GM19043 (cell line): Measurements from ENCODE around the gene UBQLNL.

ENCODE experiments used
- ATAC-seq: cut with Tn5 transposase; IDR thresholded peaks from one replicate; pipeline ENCODE4 v1.9.1; 2021; ENCODE audit warnings: low read depth; ENCODE audit not compliant: unreplicated experiment

The UBQLNL gene

DNA sequence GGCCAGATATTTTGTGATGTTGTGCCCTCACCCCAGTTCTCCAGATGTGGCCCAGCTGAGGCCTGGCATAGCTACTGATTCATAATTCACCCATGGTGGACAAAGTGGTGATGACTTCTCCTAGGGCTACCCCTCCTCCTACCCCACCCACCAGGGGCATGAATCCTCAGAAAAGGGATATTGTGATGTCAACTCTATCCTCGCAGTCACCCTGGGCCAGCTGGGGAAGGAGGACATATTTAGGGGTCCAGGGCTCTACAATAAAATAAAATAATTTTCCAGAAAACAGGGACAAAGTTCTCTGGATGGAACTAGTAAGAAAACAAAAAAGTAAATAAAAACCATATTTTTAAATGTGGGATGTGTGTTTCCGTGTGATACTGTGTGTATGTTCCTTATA is at the start of gene UBQLNL:
Gene UBQLNL, minus strand, starts transcription at position 101 of the 400 bp plus-strand sequence. CDS start 258 bp downstream, outside the sequence.
- no peak for ATAC-seq

DNA sequence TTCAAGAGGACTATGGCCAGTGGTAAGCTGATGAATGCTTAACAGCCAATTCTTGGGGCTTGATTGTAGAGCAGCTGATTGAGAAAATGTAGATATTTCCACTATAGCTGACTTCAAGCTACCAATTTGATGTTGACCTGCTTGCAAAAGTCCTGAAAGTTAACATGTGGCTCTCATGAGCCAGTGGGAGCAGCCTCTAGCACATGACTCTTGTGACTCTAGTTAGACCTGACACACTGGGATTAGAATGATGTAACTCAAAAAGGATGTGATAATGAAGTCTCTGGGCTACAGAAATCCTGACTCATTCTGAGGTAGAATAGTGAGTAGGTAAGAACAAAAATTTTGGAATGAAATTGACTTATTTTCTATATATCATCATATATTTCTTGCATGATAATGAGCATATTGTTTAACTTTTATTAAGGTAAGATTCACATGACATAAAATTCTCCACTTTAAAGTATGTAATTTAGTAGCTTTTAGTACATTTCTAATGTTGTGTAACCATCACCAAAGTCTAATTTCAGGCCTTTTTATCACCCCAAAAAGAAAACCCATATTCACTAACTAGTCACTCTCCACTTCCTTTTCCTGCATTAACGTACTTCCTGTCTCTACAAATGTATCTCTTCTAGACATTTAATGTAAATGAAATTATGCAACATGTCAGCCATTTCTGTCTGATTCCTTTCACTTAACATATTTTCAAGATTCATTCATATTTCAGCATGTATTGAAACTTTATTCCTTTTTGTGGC is 47.9 kb upstream of the UBQLNL start:
- ATAC-seq, result no peak

DNA sequence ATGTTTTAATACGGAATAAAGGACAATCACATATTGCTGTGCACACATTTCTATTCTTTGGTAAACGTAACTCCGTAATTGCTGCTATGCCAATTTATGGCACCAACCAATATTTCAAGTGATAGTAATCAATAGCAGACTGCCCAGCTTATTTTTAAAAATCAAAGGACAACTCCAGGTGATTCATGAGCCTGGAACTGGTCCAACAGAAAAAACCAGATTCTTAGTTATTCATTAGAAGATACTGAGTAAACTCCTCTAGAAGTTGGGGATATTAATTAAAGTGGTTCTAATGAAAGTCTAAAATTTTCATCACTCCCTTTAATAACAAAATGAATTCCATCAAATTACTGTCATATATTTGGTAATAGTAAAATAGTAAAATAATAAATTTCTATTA is 41.3 kb upstream of the UBQLNL start:
- no peak for ATAC-seq

DNA sequence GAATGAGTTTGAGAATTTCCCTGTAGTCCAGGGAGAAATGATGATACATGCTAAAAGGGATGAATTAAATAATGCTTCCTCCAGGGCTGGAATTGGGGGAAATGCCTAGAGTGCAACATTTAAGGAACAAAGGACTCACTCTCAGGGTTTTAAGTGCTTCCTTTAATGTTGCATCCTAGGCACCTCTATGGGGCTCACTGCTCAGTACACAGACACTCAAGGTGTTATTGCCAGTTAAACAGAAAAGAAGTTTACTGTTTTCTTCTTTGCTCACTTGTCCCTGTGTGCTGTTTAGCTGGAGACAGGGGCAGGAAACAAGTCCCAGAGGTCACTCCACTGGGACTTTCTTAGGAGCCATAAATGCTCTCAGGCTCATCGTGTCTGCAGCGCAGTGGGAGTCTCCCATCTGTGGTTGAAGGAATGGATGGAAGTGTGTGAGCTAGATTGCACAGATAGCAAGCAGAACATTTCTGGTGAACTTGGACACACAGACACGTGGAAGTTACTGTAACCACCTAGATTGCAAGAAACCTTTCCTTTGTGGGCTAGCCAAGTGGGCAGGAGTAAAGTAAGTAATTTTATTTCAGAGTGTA is 40.2 kb upstream of the UBQLNL start:
- no peak for ATAC-seq

GRCh38 chr11:5553343-5553742 is 36.8 kb upstream of the UBQLNL start:
- no peak for ATAC-seq

DNA sequence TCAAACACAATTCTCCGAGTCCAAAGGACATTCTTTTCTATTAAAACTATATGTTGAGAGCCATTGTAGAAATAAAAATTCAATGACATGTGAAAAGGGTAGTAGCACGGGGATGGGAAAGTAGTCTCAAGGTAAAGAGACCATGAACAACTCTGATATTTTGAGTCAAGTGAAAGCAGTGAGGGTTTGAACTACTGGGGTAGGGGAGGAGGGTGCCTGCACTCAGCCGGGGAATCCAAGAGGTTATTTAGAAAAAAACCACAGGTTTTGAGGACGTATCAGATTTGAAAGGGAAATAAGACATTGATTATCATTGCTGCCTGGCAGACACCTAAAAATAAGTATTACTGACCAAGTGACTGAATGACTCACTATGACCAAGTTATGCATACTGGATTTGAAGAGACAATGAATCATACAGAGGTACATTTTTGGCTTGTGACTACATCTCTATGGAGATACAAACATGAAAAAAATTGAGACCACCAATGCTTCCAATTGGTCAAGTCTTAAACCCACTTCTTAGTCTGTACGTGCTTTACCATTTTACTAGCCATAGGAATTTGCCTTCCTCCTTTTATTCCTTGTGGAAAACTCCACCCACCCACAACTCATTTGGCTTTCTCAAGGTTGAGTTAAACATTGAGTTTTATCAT is 34.1 kb upstream of the UBQLNL start:
- no peak for ATAC-seq

DNA sequence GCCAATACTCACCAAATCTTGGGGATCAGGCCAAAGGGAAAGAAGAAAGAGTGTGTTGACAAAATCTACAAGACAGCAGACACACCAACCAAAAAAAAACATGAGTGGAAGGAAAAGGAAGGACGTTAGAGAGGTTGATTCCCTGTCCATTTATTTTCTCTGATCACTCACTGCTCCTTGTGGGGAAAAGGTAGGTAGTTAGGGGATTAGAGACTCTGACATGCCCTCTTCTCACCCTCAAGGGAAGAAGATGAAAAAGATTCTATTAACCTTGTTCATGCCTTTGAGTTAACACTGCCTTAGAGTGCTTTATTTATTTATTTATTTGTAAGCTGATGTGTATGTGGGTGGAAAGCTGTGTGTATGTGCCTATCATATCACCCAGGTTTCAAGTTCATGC is 31.9 kb upstream of the UBQLNL start, which contains the start of gene OR52H1:
Gene OR52H1, minus strand, starts transcription at position 101 of the 400 bp plus-strand sequence. CDS start 3,035 bp downstream, outside the sequence.
- no peak for ATAC-seq

- peak; percentile 83 for ATAC-seq
These were observed 31.5 kb upstream of the UBQLNL start for GRCh38 chr11:5547982-5548381.

- ATAC-seq, result no peak
These were observed 30.0 kb upstream of the UBQLNL start for GRCh38 chr11:5546457-5546856.

GRCh38 chr11:5541427-5541826 is 24.9 kb upstream of the UBQLNL start:
- ATAC-seq, result no peak

- no peak for ATAC-seq
These were observed 20.0 kb upstream of the UBQLNL start for GRCh38 chr11:5536482-5536881.

- ATAC-seq, result no peak
These were observed 17.5 kb upstream of the UBQLNL start for GRCh38 chr11:5534046-5534445.

DNA sequence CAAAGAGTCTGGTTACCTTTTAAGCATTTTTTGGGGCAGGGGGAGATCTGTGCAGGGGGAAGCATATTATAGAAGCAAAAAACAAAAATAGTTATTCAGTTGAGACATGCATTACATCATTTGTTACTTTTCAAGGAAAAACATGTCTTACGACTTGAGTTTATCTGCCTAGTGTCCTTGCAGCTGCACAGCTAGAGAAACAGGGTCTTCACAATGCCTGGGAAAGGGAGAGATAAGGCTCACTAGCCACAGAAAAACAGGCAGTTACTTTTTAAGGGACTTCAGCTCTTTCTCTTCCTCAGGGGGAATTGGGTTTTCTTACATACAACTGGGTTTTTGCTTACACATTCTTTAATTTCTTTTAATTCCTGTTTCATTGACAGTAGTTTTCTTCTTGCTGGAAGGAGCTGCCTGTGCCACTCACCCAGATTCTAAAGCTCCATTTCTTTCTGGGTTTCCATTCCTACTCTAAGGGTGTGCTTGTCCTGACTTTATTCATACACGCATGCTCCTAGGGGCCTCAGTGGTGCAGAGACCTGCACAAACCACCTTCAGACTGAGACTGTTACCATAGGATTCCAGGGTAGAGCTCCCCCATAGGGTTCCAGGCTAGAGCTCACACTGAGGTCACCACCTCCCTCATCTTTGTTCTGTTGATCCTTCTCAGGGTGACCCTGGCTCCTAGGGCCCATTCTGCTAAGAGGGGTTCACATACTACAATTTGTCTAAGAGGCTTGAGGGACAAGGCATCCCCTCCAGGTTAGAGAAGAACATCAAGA is 14.7 kb upstream of the UBQLNL start:
- ATAC-seq, result no peak

DNA sequence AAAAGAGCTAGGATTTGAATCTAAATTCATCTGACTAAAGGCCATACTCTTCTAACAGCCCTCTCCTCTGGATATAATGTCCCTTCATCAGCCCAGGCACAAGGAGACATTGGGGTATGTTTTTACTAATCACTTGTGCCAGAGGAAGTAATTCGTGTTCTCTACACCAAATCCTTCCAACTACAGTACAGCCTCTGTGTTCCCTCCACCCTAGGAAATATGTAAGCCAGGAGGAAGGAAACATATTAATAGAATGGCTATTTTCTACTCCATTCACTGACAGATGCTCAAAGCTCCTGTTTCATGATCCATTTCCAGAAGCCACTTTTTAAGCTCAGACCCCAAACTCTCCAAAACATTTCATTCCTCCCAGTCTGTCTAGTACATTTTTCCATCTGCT is 12.0 kb upstream of the UBQLNL start:
- ATAC-seq, result no peak

DNA sequence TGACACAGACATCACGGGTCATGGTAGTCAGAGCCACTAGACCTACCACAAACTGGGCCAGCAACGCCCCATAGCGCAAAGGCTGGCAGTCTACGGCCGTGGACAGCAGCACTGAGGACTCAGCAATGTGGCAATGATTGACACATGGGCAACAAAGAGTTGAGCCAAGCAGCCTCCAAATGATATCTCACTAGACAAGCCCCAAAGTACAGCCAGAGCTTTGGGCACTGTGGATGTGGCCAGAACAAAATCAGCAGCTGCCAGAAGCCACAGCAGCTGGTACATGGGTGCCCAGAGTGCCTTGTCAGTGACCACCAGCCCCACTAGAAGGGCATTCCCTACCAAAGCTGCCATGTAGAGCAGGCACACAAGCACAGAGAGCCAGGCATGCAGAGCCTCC is 11.2 kb upstream of the UBQLNL start:
- ATAC-seq, result no peak

DNA sequence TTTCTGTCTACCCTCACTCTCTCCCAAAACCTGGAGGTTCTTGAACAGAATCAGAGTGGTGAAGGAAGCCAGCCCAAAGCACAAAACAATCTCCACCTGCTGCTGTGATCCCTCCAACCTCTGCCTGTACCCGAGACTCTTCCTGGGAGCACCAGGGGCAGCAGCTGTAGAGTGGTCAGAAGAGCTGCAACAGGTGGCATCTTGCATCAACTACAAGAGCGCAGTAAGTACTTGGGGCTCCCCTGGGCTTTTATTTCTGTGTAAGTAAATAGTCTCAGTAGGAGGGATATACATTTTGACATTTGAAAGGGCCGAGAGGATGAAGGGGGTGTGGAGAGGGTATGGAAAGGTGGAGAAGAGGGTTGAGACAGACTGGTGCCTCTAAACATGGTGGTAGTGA is 8.3 kb upstream of the UBQLNL start:
- ATAC-seq, result no peak

GRCh38 chr11:5522308-5522707 is 5.8 kb upstream of the UBQLNL start:
- ATAC-seq, result no peak

GRCh38 chr11:5521540-5521939 is 5.0 kb upstream of the UBQLNL start:
- no peak for ATAC-seq

GRCh38 chr11:5514841-5515240 is 1.7 kb downstream of the UBQLNL start:
- no peak for ATAC-seq

- no peak for ATAC-seq
These were observed 6.7 kb downstream of the UBQLNL start, which contains the start of gene UBQLN3 for GRCh38 chr11:5509803-5510202. Gene UBQLN3 (minus strand): TSS chr11:5509957. CDS start chr11:5509558, 399 bp downstream.

GRCh38 chr11:5508605-5509004 is 7.9 kb downstream of the UBQLNL start:
- ATAC-seq, result no peak
